Measurements from ENCODE around the gene EMC9.

EMC9 gene

DNA sequence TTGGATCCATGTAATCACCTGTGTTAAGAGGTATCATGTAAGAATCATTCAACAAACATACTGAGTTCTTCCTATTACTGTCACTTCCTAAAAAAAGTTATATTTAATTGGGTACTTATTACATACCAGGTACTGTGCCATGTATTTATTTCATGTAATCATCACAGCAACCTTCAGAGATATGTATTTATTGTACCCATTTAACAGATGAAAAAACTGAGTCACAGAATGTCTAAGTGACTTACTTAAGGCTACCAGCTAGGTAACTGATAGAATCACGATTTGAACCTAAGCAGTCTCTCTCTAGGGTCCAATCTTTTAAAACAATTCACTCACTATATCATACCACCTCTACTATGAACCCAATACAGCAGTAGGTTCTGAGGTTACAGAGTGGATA lies 3.1 kb upstream of the EMC9 start:
- H3K36me3 ChIP-seq (replicated peaks; ENCODE audit: insufficient read depth, low read length) = no peaks in the 10 kb centered on the region
- no peaks in the 10 kb centered on the region for H4K20me1 ChIP-seq (ENCODE audit: insufficient read depth, low read length)
- no peak overlapping the region for H3K9ac ChIP-seq (ENCODE audit: low read length)
- H3K4me2 ChIP-seq (ENCODE audit: low read depth, low read length) = no peak overlapping the region
- H3F3A ChIP-seq (ENCODE audit: insufficient read depth, low read length) = peaks cover 10% of the 10 kb centered on the region
- H3K4me3 ChIP-seq (ENCODE audit: low read length) = no peak overlapping the region
- H3K9me2 ChIP-seq (replicated peaks; ENCODE audit: insufficient read depth, low read length) = no peaks in the 10 kb centered on the region
- TF ChIP-seq EZH2phosphoT487 (IDR thresholded peaks at IDR 0.05; ENCODE audit: low read length) (no peak), EZH2 (optimal IDR thresholded peaks at IDR 0.05; ENCODE audit: low read depth, low read length) (no peak)
- TF ChIP-seq, protein P1, sequence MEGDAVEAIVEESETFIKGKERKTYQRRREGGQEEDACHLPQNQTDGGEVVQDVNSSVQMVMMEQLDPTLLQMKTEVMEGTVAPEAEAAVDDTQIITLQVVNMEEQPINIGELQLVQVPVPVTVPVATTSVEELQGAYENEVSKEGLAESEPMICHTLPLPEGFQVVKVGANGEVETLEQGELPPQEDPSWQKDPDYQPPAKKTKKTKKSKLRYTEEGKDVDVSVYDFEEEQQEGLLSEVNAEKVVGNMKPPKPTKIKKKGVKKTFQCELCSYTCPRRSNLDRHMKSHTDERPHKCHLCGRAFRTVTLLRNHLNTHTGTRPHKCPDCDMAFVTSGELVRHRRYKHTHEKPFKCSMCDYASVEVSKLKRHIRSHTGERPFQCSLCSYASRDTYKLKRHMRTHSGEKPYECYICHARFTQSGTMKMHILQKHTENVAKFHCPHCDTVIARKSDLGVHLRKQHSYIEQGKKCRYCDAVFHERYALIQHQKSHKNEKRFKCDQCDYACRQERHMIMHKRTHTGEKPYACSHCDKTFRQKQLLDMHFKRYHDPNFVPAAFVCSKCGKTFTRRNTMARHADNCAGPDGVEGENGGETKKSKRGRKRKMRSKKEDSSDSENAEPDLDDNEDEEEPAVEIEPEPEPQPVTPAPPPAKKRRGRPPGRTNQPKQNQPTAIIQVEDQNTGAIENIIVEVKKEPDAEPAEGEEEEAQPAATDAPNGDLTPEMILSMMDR (IDR thresholded peaks at IDR 0.05; ENCODE audit: low read length) = no peak
- peaks cover 15% of the 10 kb centered on the region for H3K4me1 ChIP-seq (ENCODE audit: low read length)
- H3K79me2 ChIP-seq (ENCODE audit: low read length) = peaks cover 53% of the 10 kb centered on the region
- H3K9me3 ChIP-seq (replicated peaks; ENCODE audit: insufficient read depth, low read length) = no peaks in the 10 kb centered on the region
- no peaks in the 10 kb centered on the region for H3K27me3 ChIP-seq (replicated peaks; ENCODE audit: insufficient read depth, low read length)
- H2AFZ ChIP-seq (ENCODE audit: low read length) = no peak overlapping the region
- no peak for DNase-seq
- no peak overlapping the region for H3K27ac ChIP-seq (ENCODE audit: low read length)

DNA sequence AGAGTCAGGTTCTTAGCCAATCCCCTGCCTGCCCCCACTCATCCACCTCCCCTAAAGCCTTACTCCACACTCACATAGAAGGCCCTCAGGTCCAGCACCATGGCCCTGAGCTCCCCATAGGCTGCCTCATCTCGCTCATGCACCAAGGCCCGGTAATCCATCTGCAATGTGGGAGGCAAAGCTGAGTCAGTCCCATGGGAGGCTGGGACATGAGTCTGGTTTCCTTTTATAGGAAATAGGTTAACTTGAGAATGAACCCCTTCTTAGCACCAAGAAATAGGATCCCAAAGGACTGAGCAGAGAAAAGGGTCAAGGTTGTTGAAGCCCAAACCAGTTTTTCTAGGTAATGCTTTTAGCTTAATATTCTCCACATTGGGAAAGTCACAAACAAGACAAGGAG lies 2.1 kb upstream of the EMC9 start:
- Histone ChIP-seq H3K79me2 (ENCODE audit: low read length) (peaks cover 57% of the 10 kb centered on the region), H2AFZ (ENCODE audit: low read length) (no peak overlapping the region), H3K36me3 (replicated peaks; ENCODE audit: insufficient read depth, low read length) (no peaks in the 10 kb centered on the region), H3K4me1 (ENCODE audit: low read length) (peaks cover 17% of the 10 kb centered on the region), H3K4me2 (ENCODE audit: low read depth, low read length) (no peak overlapping the region), H3K27me3 (replicated peaks; ENCODE audit: insufficient read depth, low read length) (no peaks in the 10 kb centered on the region), H3K9me3 (replicated peaks; ENCODE audit: insufficient read depth, low read length) (no peaks in the 10 kb centered on the region), H3K27ac (ENCODE audit: low read length) (no peak overlapping the region), H3K9ac (ENCODE audit: low read length) (no peak overlapping the region), H3K4me3 (ENCODE audit: low read length) (no peak overlapping the region), H3F3A (ENCODE audit: insufficient read depth, low read length) (peaks cover 10% of the 10 kb centered on the region), H3K9me2 (replicated peaks; ENCODE audit: insufficient read depth, low read length) (no peaks in the 10 kb centered on the region), H4K20me1 (ENCODE audit: insufficient read depth, low read length) (no peaks in the 10 kb centered on the region)
- TF ChIP-seq EZH2 (optimal IDR thresholded peaks at IDR 0.05; ENCODE audit: low read depth, low read length) (no peak), EZH2phosphoT487 (IDR thresholded peaks at IDR 0.05; ENCODE audit: low read length) (no peak)
- TF ChIP-seq, protein P1 (IDR thresholded peaks at IDR 0.05; ENCODE audit: low read length) = no peak
- no peak for DNase-seq

DNA sequence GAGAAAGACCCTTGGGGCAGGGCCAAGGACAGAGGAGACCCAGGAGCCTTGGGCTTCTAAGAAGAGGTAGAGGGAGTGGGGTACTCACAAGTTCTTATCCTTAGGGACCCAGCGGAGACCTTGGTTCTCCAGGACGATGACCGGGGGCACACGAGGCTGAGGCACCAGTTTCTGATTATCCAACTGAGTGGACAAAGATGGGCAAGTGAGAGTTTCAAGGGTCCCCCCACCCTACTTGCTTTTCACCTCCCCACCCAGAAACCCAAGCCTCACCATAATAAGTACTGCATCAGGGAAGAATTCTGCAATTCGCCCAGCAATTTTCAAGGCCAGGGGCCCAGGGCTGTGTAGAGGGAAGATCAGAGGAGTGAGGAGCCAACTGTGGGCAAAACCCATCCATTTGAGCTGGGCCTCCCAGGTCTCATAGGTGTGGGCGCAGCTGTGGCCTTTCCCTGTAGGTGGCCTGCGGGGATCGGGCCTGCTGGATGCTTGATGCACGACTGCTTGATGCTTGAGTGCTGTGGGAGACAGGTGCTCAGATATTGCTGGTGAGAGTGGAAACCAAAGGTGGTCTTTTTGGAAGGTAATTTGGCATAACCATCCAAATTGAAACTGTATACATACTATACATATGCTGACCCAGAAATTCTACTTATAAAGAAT lies 2.0 kb downstream of the EMC9 start:
- DNase-seq = no peak
- H3F3A ChIP-seq (ENCODE audit: insufficient read depth, low read length) = peaks cover 8% of the 10 kb centered on the region
- no peaks in the 10 kb centered on the region for H3K9me3 ChIP-seq (replicated peaks; ENCODE audit: insufficient read depth, low read length)
- H3K79me2 ChIP-seq (ENCODE audit: low read length) = peaks cover 50% of the 10 kb centered on the region
- no peaks in the 10 kb centered on the region for H4K20me1 ChIP-seq (ENCODE audit: insufficient read depth, low read length)
- no peak overlapping the region for H3K9ac ChIP-seq (ENCODE audit: low read length)
- H3K9me2 ChIP-seq (replicated peaks; ENCODE audit: insufficient read depth, low read length) = no peaks in the 10 kb centered on the region
- H2AFZ ChIP-seq (ENCODE audit: low read length) = no peak overlapping the region
- H3K4me3 ChIP-seq (ENCODE audit: low read length) = no peak overlapping the region
- H3K27me3 ChIP-seq (replicated peaks; ENCODE audit: insufficient read depth, low read length) = no peaks in the 10 kb centered on the region
- 0 out of 2 replicates have a peak, but pooled peaks cover 2% of the 10 kb centered on the region for H3K36me3 ChIP-seq (replicated peaks; ENCODE audit: insufficient read depth, low read length)
- H3K4me1 ChIP-seq (ENCODE audit: low read length) = peaks cover 11% of the 10 kb centered on the region; the same call in 1 of the 2 replicates
- no peak overlapping the region for H3K27ac ChIP-seq (ENCODE audit: low read length)
- TF ChIP-seq EZH2phosphoT487 (IDR thresholded peaks at IDR 0.05; ENCODE audit: low read length) = no peak
- TF ChIP-seq, protein P1 (IDR thresholded peaks at IDR 0.05; ENCODE audit: low read length) = 0 out of 2 replicates have a peak, but pooled peaks have one; percentile 12
- no peak for TF ChIP-seq EZH2 (optimal IDR thresholded peaks at IDR 0.05; ENCODE audit: low read depth, low read length)
- peak overlapping the region; percentile 47 for H3K4me2 ChIP-seq (ENCODE audit: low read depth, low read length)
